Activated CD4-positive, alpha-beta memory T cell treated with anti-CD3 and anti-CD28 coated beads for 36 hours (primary cell): ENCODE measurements around the gene SDK1. TPM values are rescaled to one million over a fixed set of nuclear protein-coding genes. Genes with fewer than 3 reads are reported as not detected.

ENCODE experiments used
- CTCF ChIA-PET: fragments of 350-600 bp; sonication (Branson Sonifier 250); formaldehyde crosslinking; loops from one replicate; lab custom pipeline; 2021; ENCODE audit warnings: antibody characterized with exemption, inconsistent platforms; lab: Charles Lee
- POLR2A ChIA-PET: fragments of 350-600 bp; sonication (Branson Sonifier 250); formaldehyde crosslinking; loops from one replicate; lab custom pipeline; 2021; ENCODE audit warnings: antibody characterized with exemption; lab: Charles Lee
- DNase-seq: peaks from one replicate; pipeline ENCODE4 v3.0.0-alpha.2; 2020
- H3K27ac Mint-ChIP-seq: one replicate; pipeline ENCODE4 v1.8.0; 2021; ENCODE audit warnings: mixed read lengths
- H3K27me3 Mint-ChIP-seq: one replicate; pipeline ENCODE4 v1.8.0; 2021; ENCODE audit warnings: mixed read lengths
- H3K36me3 Mint-ChIP-seq: one replicate; pipeline ENCODE4 v1.8.0; 2021; ENCODE audit warnings: mixed read lengths
- H3K4me1 Mint-ChIP-seq: one replicate; pipeline ENCODE4 v1.8.0; 2021; ENCODE audit warnings: low read depth, mixed read lengths
- H3K4me3 Mint-ChIP-seq: one replicate; pipeline ENCODE4 v1.8.0; 2021; ENCODE audit warnings: mild to moderate bottlenecking, mixed read lengths
- H3K9me3 Mint-ChIP-seq: one replicate; pipeline ENCODE4 v1.8.0; 2021; ENCODE audit warnings: mixed read lengths
- intact Hi-C: fragments of 100-400 bp; cut with micrococcal nuclease; formaldehyde crosslinking; loops from one replicate; pipeline ENCODE4 v1.15.1; 2023
- total RNA-seq, 2 experiments: library from RNA; stranded (reverse); gene quantifications; one replicate each; pipeline ENCODE4 v1.2.3, GENCODE V29; 2021

The SDK1 gene
- total RNA-seq, 2 experiments from 2014 or later: 0.14 to 0.24 TPM

DNA sequence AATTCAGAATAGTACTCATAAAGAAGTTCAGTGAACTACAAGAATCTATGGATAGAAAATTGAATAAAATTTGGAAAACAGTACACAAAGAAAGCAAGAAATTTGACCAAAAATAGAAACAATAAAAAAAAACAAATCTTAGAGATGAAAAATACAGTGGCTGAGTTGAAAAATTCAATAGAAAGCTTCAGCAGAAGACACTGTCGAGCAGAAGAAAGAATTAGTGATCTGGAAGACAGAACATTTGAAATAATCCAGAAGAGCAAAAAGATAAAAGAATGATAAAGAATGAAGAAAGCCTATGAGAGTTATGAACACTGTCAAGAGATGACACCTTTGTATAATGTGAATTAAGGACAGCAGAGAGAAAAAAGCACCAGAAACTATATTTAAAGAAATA lies 480.6 kb downstream of the SDK1 start:
- Mint-ChIP-seq H3K4me1 (no peaks in the 10 kb centered on the region), H3K36me3 (peaks cover 3% of the 10 kb centered on the region), H3K4me3 (no peak overlapping the region), H3K9me3 (peaks cover 18% of the 10 kb centered on the region), H3K27ac (no peak overlapping the region), H3K27me3 (peaks cover 14% of the 10 kb centered on the region)
- POLR2A ChIA-PET: no interaction called here
- no peak for DNase-seq
- CTCF ChIA-PET: interaction anchor here (0.6 kb wide), 1 partner anchor 10 kb away, joined by 3 read pairs; no protein-coding TSS in a partner anchor
- intact Hi-C loops: no loop called here

DNA sequence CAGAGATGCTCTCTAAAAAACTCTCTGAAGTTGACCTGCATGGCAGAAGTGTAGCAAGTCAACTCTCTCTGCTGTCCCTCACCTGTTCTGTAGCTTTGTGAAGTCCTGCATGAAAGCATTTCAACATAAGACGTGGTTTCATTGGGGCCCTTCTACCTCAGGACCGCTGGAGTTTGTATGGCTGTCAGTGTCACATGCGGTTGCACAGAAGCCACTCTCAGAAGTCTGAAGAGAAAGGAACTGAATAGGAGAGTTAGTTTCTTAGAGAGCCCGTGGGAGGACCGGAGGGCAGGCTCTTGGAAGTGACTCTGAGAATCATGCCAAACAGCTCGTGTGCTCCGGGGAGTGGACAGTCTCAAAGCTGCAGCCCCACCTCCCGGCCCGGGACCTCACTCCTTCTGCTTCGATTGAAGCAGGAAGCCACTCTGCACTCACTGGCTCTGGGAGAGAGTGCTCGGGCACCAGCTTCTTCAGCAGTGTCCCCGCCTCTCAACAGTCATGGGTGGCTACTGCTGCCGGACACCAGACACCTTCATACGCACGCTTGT lies 486.7 kb downstream of the SDK1 start:
- Mint-ChIP-seq H3K27me3 (peaks cover 16% of the 10 kb centered on the region), H3K27ac (no peak overlapping the region), H3K4me3 (no peak overlapping the region), H3K9me3 (no peaks in the 10 kb centered on the region), H3K4me1 (no peaks in the 10 kb centered on the region), H3K36me3 (no peaks in the 10 kb centered on the region)
- ChIA-PET POLR2A (no interaction called here), CTCF (no interaction called here)
- intact Hi-C loops: no loop called here
- no peak for DNase-seq

DNA sequence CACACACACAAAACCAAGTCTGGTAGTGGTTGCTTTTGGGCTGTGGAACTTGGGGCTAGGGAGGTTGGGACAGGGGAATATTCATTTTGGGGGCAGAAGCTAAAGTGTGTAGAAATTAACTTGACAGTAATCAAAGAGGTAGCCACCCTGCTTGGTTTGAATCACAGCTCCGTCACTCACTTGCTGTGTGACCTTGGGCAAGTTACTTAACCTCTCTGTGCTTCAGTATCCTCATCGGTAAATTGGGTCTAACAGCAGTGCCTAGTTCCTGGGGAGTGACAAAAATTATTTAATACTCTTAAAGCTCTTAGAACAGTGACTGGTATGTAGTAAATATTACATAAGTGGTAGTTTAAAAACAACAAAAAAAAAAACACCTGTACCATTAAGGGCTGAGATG lies 489.8 kb downstream of the SDK1 start:
- Mint-ChIP-seq H3K36me3 (no peaks in the 10 kb centered on the region), H3K27ac (no peak overlapping the region), H3K9me3 (no peaks in the 10 kb centered on the region), H3K4me1 (no peaks in the 10 kb centered on the region), H3K27me3 (peaks cover 14% of the 10 kb centered on the region), H3K4me3 (no peak overlapping the region)
- DNase-seq: no peak
- ChIA-PET POLR2A (no interaction called here), CTCF (no interaction called here)
- intact Hi-C loops: no loop called here

DNA sequence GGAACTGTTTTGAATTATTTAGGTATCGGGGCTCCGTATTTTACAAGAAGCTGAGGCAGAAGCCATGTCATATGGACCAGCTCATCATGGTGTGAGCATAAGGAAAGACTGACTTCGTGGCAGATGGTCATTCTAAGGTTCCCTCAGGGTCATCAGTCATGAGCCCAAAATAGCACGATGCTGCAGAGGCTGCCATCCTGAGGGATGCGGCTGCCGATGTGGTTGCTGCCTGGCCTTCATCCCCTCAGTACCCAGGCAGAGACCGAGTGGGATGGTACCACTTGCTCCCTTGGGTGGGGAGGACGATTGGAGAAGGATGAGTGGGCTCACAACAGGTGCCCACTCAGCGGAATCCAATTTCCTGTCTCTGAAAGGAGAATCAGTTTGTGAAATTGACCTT lies 490.3 kb downstream of the SDK1 start:
- H3K27me3 Mint-ChIP-seq: peaks cover 14% of the 10 kb centered on the region
- DNase-seq: no peak
- no peak overlapping the region for H3K27ac Mint-ChIP-seq
- ChIA-PET POLR2A (no interaction called here), CTCF (interaction anchor here (0.5 kb wide), 1 partner anchor 10 kb away, joined by 3 read pairs; no protein-coding TSS in a partner anchor)
- no peaks in the 10 kb centered on the region for H3K9me3 Mint-ChIP-seq
- H3K4me1 Mint-ChIP-seq: no peaks in the 10 kb centered on the region
- H3K4me3 Mint-ChIP-seq: no peak overlapping the region
- no peaks in the 10 kb centered on the region for H3K36me3 Mint-ChIP-seq
- intact Hi-C loops: no loop called here

DNA sequence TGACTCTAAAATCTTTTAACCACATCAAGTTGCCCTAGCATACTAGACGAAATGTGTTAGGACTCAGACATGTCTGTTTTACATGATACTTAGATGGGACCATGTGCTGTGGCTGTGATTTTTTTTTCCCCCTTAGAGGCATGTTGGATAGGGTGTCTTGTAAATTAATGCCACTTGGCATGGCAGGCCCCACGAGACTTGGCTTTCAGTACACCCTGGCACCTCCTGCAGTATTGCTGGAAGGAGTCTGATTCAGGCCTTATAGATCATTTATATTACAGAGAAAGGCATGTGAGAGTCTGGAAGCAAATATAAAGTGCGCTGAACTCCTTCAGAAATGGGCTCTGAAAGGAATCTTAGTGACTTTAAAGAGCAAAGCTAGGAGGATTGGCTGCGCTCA lies 494.1 kb downstream of the SDK1 start:
- Mint-ChIP-seq H3K4me1 (no peaks in the 10 kb centered on the region), H3K36me3 (no peaks in the 10 kb centered on the region), H3K27ac (no peak overlapping the region), H3K9me3 (no peaks in the 10 kb centered on the region), H3K27me3 (peaks cover 2% of the 10 kb centered on the region), H3K4me3 (no peak overlapping the region)
- ChIA-PET POLR2A (no interaction called here), CTCF (no interaction called here)
- intact Hi-C loops: no loop called here
- no peak for DNase-seq

DNA sequence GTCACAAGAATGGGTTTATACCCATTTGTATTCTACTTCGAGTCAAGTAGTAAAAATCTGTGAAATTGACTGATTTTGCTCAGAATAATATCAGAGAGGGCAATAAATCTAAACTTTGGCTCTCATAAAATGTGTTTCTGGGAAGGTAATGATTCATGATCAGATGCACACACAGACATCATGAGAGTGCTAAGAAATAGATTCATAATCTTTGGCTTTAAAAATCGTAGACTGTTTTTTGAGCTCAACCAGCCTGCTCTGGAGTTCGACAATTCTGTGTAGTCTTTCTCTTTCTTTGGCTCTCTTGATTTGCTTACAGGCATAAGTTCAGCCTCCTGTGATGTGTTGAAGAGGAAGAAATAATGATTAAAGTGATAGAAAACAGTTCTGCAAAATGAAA lies 494.7 kb downstream of the SDK1 start:
- Mint-ChIP-seq H3K4me1 (no peaks in the 10 kb centered on the region), H3K27ac (no peak overlapping the region), H3K27me3 (peaks cover 2% of the 10 kb centered on the region), H3K9me3 (no peaks in the 10 kb centered on the region), H3K36me3 (no peaks in the 10 kb centered on the region), H3K4me3 (no peak overlapping the region)
- POLR2A ChIA-PET: no interaction called here
- CTCF ChIA-PET: no interaction called here
- intact Hi-C loops: no loop called here
- DNase-seq: no peak

DNA sequence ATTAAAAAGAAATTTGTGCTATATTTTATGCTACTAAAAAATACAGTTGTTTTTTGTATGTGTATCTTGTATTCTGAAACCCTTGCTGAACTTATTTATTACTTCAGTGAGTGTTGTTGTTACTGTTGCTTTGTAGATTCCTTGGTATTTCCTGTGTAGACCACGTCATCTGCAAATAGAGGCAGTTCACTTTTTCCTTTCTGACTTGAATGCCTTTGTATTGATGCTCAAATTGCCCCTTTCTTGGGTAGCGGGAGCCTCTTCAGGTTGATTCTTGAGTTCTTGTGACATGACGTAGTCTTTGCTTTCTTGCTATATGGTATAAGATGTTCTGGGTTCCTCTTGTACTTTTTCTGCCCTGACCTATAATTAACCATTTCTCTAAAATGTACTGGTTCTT lies 504.1 kb downstream of the SDK1 start:
- H3K4me3 Mint-ChIP-seq: no peak overlapping the region
- intact Hi-C loops: no loop called here
- H3K27ac Mint-ChIP-seq: no peak overlapping the region
- no peaks in the 10 kb centered on the region for H3K27me3 Mint-ChIP-seq
- no peaks in the 10 kb centered on the region for H3K36me3 Mint-ChIP-seq
- no peaks in the 10 kb centered on the region for H3K4me1 Mint-ChIP-seq
- no peaks in the 10 kb centered on the region for H3K9me3 Mint-ChIP-seq
- DNase-seq: no peak
- ChIA-PET POLR2A (no interaction called here), CTCF (no interaction called here)

DNA sequence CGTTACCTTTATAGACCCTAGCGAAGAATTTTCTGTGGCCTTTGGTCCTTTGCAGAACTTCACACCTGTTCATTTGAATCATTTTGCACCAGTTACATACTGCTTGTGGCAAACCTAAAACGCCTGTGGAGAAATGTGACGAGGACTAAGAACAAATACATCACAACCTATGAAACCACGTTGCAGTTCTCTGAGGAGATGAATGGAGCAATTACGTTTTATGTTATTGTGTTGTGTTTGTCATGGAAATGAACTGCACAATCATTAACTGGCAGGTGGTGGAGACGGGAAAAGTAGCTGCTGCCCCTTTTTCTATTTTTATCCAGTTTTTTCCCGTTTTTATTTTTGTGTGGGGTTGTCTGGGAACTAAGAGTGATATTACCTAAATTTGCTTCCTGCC lies 505.5 kb downstream of the SDK1 start:
- no peak for DNase-seq

DNA sequence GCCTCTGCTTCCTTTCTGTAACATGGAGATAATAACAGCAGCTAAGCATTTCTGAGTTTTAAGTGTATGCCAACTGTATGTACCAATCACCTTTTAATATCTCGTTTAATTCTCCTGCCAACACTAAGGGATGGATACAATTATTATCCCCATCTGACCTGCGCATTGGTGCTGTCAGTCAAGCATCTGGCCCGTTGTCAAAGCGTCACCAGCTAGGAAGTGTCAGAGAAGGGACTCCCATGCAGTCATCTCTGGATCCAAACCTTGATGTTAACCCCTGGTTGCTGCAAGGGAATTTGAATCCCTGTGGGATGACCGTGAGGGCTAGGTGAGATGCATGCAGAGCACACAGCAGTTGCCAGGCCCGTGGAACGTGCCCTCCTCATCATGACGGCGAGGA lies 506.8 kb downstream of the SDK1 start:
- Mint-ChIP-seq H3K27me3 (peaks cover 2% of the 10 kb centered on the region), H3K4me1 (no peaks in the 10 kb centered on the region), H3K27ac (no peak overlapping the region), H3K4me3 (no peak overlapping the region), H3K9me3 (no peaks in the 10 kb centered on the region), H3K36me3 (no peaks in the 10 kb centered on the region)
- POLR2A ChIA-PET: no interaction called here
- intact Hi-C loops: no loop called here
- CTCF ChIA-PET: no interaction called here
- DNase-seq: no peak

More for the DNA sequence above, 505.5 kb downstream of the SDK1 start:
- intact Hi-C loops: no loop called here
- Mint-ChIP-seq H3K27me3 (peaks cover 2% of the 10 kb centered on the region), H3K9me3 (no peaks in the 10 kb centered on the region), H3K36me3 (no peaks in the 10 kb centered on the region), H3K4me3 (no peak overlapping the region), H3K27ac (no peak overlapping the region), H3K4me1 (no peaks in the 10 kb centered on the region)
- ChIA-PET POLR2A (no interaction called here), CTCF (no interaction called here)

DNA sequence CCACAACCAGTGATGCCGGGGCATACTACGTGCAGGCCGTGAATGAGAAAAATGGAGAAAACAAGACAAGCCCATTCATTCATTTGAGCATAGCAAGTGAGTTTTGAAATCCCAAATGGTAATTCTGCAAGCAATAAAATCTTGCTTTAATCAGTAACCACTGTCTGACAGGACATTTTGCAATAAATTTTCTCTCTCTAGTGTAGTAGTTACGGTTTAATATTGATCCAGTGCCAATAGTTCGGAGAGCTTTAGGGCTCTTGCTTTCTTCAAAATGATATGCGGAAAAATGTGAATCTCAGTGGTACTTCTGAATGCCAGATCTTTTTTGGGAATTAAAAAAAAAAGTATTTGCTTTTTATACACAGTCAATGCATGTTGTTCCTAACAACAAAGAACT lies 520.4 kb downstream of the SDK1 start:
- ChIA-PET CTCF (no interaction called here), POLR2A (no interaction called here)
- Mint-ChIP-seq H3K36me3 (no peaks in the 10 kb centered on the region), H3K27ac (no peak overlapping the region), H3K4me3 (no peak overlapping the region), H3K27me3 (peaks cover 2% of the 10 kb centered on the region), H3K9me3 (no peaks in the 10 kb centered on the region), H3K4me1 (no peaks in the 10 kb centered on the region)
- no peak for DNase-seq
- intact Hi-C loops: no loop called here

DNA sequence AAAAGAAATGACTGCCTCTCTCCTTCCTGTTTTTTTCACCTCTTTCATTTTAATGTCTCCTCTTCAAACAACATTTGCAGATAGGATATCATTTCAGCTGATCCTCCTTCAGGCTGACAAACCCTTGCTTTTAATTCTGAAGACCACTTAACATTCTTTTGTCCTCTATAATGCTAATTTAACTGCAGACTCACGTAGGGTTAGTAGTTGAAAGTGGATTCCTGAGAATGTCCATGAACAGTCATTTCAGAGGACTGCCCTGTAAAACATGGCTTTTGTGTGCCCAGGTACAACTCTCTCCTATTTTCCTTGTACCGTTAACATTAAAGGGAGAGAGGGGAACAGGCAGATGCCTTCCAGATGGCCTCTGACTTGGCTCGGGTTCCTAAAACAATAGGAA lies 524.4 kb downstream of the SDK1 start:
- Mint-ChIP-seq H3K27ac (no peak overlapping the region), H3K4me1 (no peaks in the 10 kb centered on the region), H3K9me3 (no peaks in the 10 kb centered on the region), H3K4me3 (no peak overlapping the region), H3K36me3 (no peaks in the 10 kb centered on the region), H3K27me3 (peaks cover 3% of the 10 kb centered on the region)
- DNase-seq: no peak
- CTCF ChIA-PET: no interaction called here
- intact Hi-C loops: no loop called here
- POLR2A ChIA-PET: no interaction called here

DNA sequence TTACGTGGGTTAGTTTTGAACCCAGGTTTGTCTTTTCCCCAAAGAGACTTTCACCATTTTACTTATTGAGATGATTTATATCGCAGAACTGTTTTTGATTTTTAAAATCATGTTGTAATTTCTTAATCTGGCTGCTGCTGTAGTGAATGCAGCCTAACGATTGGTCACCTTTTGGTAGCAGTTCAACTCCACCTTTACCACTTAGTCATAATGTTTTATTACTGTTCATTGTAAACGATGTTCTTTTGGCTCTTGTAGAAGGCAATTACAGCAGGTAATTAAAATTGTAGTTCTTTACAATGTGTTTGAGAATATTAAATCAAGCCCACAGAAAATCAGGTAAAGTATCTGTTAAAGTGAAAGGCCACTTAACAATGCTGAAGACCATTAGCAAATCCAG lies 531.1 kb downstream of the SDK1 start:
- Mint-ChIP-seq H3K27ac (no peak overlapping the region), H3K36me3 (no peaks in the 10 kb centered on the region), H3K4me1 (no peaks in the 10 kb centered on the region), H3K4me3 (no peak overlapping the region), H3K27me3 (peaks cover 7% of the 10 kb centered on the region), H3K9me3 (no peaks in the 10 kb centered on the region)
- POLR2A ChIA-PET: no interaction called here
- DNase-seq: no peak
- CTCF ChIA-PET: no interaction called here
- intact Hi-C loops: no loop called here

DNA sequence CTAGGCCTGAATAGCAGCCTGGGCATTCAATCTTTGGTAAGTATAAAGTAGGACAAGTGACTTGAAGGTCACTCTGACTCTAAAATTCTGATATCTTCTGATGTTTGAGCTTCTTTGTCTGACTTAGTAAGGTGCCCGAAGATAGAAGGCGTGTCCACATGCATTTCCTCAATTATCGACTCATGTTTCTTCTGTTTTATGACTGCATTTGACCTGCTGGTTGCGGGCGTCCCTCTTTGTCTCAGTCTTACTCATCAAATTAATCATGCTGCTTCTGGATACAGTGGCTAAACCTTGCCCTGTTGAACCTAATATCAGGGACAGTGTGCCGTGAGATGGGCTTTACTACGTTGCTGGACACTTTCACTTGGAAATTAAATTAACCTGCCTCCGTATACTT lies 534.1 kb downstream of the SDK1 start:
- intact Hi-C loops: no loop called here
- Mint-ChIP-seq H3K36me3 (no peaks in the 10 kb centered on the region), H3K27ac (no peak overlapping the region), H3K9me3 (no peaks in the 10 kb centered on the region), H3K4me3 (no peak overlapping the region), H3K4me1 (no peaks in the 10 kb centered on the region), H3K27me3 (peaks cover 10% of the 10 kb centered on the region)
- CTCF ChIA-PET: no interaction called here
- DNase-seq: no peak
- POLR2A ChIA-PET: no interaction called here
